HepG2 (cell line): ENCODE data around the gene UBR4. TPM values are rescaled to one million over a fixed set of nuclear protein-coding genes. Genes with fewer than 3 reads are reported as not detected.

Experiments used
- CBX2 ChIP-seq, 2 experiments: fragments of 200-600 bp in 1 of 2; sonication (generic); formaldehyde crosslinking in 1 of 2; IDR thresholded peaks; 2 replicates each; pipeline versions ENCODE4 v1.7.0 to v1.8.1; 2018 to 2022; ENCODE audit warnings: low read depth in 2 of 2, low read length in 1 of 2, mild to moderate bottlenecking in 1 of 2, missing genetic modification reagents in 1 of 2
- FOXC1 ChIP-seq: sonication (generic); formaldehyde crosslinking; IDR thresholded peaks from 2 replicates; pipeline ENCODE4 v1.8.0; 2022; ENCODE audit warnings: mild to moderate bottlenecking, missing genetic modification reagents, borderline replicate concordance
- FOXJ3 ChIP-seq: sonication (generic); formaldehyde crosslinking; IDR thresholded peaks from 2 replicates; pipeline ENCODE4 v1.4.0; 2020; ENCODE audit warnings: missing genetic modification reagents, mild to moderate bottlenecking, borderline replicate concordance
- NFATC3 ChIP-seq: sonication (generic); formaldehyde crosslinking; IDR thresholded peaks from 2 replicates; pipeline ENCODE4 v1.5.1; 2020; ENCODE audit warnings: mild to moderate bottlenecking, missing genetic modification reagents
- NR1H2 ChIP-seq: sonication (generic); formaldehyde crosslinking; IDR thresholded peaks from 2 replicates; pipeline ENCODE4 v1.8.1; 2022; ENCODE audit warnings: low read depth, missing genetic modification reagents, borderline replicate concordance
- NR2F1 ChIP-seq, 2 experiments: fragments of 450-650 bp in 1 of 2; formaldehyde crosslinking in 1 of 2; IDR thresholded peaks; 2 replicates each; pipeline versions ENCODE4 v1.5.0 to v1.6.1; 2016 to 2020; ENCODE audit warnings: mild to moderate bottlenecking in 1 of 2, missing compliant biosample characterization in 1 of 2, missing genetic modification reagents in 1 of 2, moderate library complexity in 1 of 2
- NR3C1 ChIP-seq: sonication (generic); formaldehyde crosslinking; IDR thresholded peaks from 2 replicates; pipeline ENCODE4 v1.4.0; 2020; ENCODE audit warnings: missing genetic modification reagents
- REPIN1 ChIP-seq: sonication (generic); formaldehyde crosslinking; IDR thresholded peaks from 2 replicates; pipeline ENCODE4 v1.8.0; 2022; ENCODE audit warnings: missing genetic modification reagents, low read depth, mild to moderate bottlenecking, borderline replicate concordance
- SSRP1 ChIP-seq: IDR thresholded peaks from 2 replicates; pipeline ENCODE4 v1.6.1; 2016; ENCODE audit warnings: control low read depth
- TCF7L2 ChIP-seq: IDR thresholded peaks from 2 replicates; pipeline ENCODE4 v1.6.1; 2011; ENCODE audit warnings: mild to moderate bottlenecking, low read depth, low read length, moderate library complexity
- TFDP2 ChIP-seq: sonication (generic); formaldehyde crosslinking; IDR thresholded peaks from 2 replicates; pipeline ENCODE4 v1.4.0; 2020; ENCODE audit warnings: missing genetic modification reagents
- ZBTB20 ChIP-seq: sonication (generic); formaldehyde crosslinking; IDR thresholded peaks from 2 replicates; pipeline ENCODE4 v1.8.1; 2023; ENCODE audit warnings: missing genetic modification reagents, low read depth, mild to moderate bottlenecking, borderline replicate concordance
- ZNF331 ChIP-seq: sonication (generic); formaldehyde crosslinking; IDR thresholded peaks from 2 replicates; pipeline ENCODE4 v1.4.0; 2020; ENCODE audit warnings: missing genetic modification reagents
- ZNF367 ChIP-seq: sonication (generic); formaldehyde crosslinking; IDR thresholded peaks from 2 replicates; pipeline ENCODE4 v1.4.0; 2020; ENCODE audit warnings: missing genetic modification reagents, borderline replicate concordance
- ZNF382 ChIP-seq: sonication (generic); formaldehyde crosslinking; IDR thresholded peaks from 2 replicates; pipeline ENCODE4 v1.5.0; 2020; ENCODE audit warnings: missing genetic modification reagents, mild to moderate bottlenecking, borderline replicate concordance
- ZNF407 ChIP-seq: sonication (generic); formaldehyde crosslinking; IDR thresholded peaks from one replicate; pipeline ENCODE4 v1.5.1; 2020; ENCODE audit warnings: mild to moderate bottlenecking, missing genetic modification reagents; ENCODE audit errors: not compliant biosample characterization
- ZNF501 ChIP-seq: sonication (generic); formaldehyde crosslinking; IDR thresholded peaks from 2 replicates; pipeline ENCODE4 v1.5.1; 2020; ENCODE audit warnings: mild to moderate bottlenecking, moderate library complexity, missing genetic modification reagents
- ZNF660 ChIP-seq: sonication (generic); formaldehyde crosslinking; IDR thresholded peaks from 2 replicates; pipeline ENCODE4 v1.5.1; 2020; ENCODE audit warnings: mild to moderate bottlenecking, low read depth, missing genetic modification reagents, borderline replicate concordance
- ZNF883 ChIP-seq: sonication (generic); formaldehyde crosslinking; IDR thresholded peaks from 2 replicates; pipeline ENCODE4 v1.5.1; 2020; ENCODE audit warnings: mild to moderate bottlenecking, missing genetic modification reagents; ENCODE audit errors: not compliant biosample characterization
- polyA plus RNA-seq, 8 experiments: library from polyadenylated mRNA; depleted of rRNA in 3 of 8; stranded (reverse) in 7 of 8; unstranded in 1 of 8; fragments of >200 nt; fragmentation: Illumina TruSeq in 4 of 8; extraction: Trizol in 4 of 8; gene quantifications; 2 replicates each; pipeline versions ENCODE4 v1.2.1 to v1.2.3, GENCODE V29; 2011 to 2016; ENCODE audit warnings: low read depth in 4 of 8, missing spikeins in 1 of 8, mixed read lengths in 1 of 8; ENCODE audit not compliant: insufficient read depth in 1 of 8
- total RNA-seq, 5 experiments: library from RNA; depleted of rRNA; stranded (reverse); fragments of >200 nt; fragmentation: Illumina TruSeq; extraction: Trizol; gene quantifications; 2 replicates each; pipeline ENCODE4 v1.2.3, GENCODE V29; 2016; ENCODE audit warnings: low read depth in 1 of 5

Gene UBR4
- total and polyA plus RNA-seq, 2 of the 13 experiments (the other 11 are each of a cell fraction or from before 2014, with no cell fraction given), result 59.1 to 106 TPM

DNA sequence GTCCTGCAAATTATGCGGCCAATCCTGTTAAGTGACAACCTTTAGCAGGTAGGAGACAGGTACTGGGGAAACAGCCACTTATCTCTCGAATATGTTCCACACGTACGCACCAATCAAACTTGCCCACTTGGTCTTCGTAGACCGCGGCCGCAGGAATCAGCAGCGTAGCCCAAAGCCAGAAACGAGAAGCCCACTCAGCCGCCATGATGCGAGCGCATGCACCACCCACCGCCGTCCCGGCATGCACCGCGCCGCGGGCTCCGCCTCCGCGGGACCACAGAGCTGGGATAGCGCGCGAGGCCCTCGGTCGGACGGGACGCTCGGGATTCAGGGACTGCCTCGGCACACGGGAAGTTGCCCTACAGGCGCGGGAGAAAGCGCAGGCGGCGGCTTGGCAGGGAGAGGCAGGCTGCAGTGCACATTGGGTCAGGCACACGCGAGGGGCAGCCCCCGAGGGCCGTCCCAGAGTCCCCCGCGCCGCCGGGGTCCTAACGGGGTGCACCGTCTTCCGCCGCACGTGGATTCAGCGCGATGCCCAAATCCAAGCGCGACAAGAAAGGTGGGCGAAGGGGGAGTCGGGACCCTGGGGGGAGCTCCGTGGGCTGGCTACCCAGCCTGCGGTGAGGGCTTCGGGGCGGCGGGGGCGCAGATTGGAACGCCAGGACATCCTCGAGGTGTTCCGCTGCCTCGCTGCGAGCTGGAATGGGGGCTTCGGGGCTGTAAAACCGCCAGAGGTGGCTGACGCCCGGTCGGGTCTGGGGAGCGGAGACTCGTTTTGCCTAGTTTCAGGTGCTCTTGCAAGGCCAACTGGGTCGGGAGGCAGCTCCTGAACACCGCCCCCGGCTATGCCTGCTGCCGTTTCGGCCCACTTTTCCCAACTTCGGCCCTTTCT, 41.5 kb upstream of the UBR4 start, which contains the start of the genes EMC1 and MRTO4 (continued):
- TF ChIP-seq NFATC3 (peak; percentile 97; the same call in 1 of the 2 replicates), FOXJ3 (CRISPR knock-in tag) (no peak), ZNF407 (CRISPR knock-in tag) (peak; percentile 61), ZBTB20 (CRISPR knock-in tag) (peak; percentile 28), ZNF331 (CRISPR knock-in tag) (peak; percentile 71), NR3C1 (no peak), NR2F1 (CRISPR knock-in tag; IDR thresholded peaks at IDR 0.05) (0 out of 4 replicates have a peak, but pooled peaks of 1 of the 2 experiments have one; percentile 20), FOXC1 (peak; percentile 85; the same call in 1 of the 2 replicates), ZNF660 (CRISPR knock-in tag) (no peak), ZNF367 (CRISPR knock-in tag) (no peak), NR1H2 (peak; percentile 49; the same call in 1 of the 2 replicates), TFDP2 (CRISPR knock-in tag) (peak; percentile 86), TCF7L2 (no peak), SSRP1 (CRISPR knock-in tag) (no peak), CBX2 (IDR thresholded peaks at IDR 0.05; ENCODE audit: low read depth, low read length) (no peak), CBX2 (CRISPR knock-in tag; IDR thresholded peaks at IDR 0.05; ENCODE audit: low read depth) (no peak), ZNF501 (peak; percentile 93), ZNF883 (CRISPR knock-in tag) (peak; percentile 87), ZNF382 (CRISPR knock-in tag) (no peak), REPIN1 (CRISPR knock-in tag) (peak; percentile 71)
